HG02588 (cell line): ENCODE results near the gene SCLT1.

Experiments used
- ATAC-seq: cut with Tn5 transposase; IDR thresholded peaks from one replicate; pipeline ENCODE4 v1.9.1; 2021; ENCODE audit warnings: mild to moderate bottlenecking, moderate library complexity; ENCODE audit not compliant: unreplicated experiment

Gene SCLT1

DNA sequence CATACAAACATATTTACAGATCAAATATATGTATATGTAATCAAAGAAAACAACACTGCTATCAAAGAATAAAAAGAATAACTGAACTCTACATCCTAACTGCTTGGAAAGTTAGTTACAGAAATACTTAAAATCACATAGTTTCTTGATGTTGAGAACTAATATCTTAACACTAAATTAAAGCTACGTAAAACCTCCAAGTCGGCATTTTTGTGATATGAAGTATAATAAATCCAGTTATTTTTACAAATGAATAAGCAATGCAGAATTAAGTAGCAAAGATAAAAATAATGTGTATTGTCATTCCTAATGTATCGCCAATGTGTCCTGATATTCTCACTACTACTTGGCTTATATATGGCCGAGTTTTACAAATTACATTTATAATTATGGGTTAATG is 215.4 kb downstream of the SCLT1 start:
- no peak for ATAC-seq

GRCh38 chr4:128876200-128876599 is 217.1 kb downstream of the SCLT1 start:
- no peak for ATAC-seq

- no peak for ATAC-seq
These were observed 221.4 kb downstream of the SCLT1 start for GRCh38 chr4:128871948-128872347.

- no peak for ATAC-seq
These were observed 223.4 kb downstream of the SCLT1 start for GRCh38 chr4:128869776-128870509.

DNA sequence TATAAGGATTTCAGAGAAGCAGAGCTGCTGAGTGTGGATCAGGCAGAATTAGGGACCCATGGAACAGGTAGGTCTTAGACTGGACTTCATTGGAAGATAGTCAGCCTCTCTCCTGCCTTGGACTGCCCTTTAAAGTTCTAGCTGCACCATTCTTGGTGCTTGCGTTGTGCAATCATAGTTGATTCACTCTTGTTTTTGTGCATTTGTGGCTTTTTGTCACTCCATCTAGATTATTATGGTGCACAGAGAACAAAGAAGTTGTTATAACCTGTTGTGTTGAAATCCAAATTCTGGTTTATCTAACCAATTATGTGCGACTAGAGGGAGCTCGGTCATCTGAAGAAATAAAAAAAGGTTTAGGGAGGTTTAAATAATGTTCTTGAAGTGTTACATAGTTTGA is 224.6 kb downstream of the SCLT1 start:
- ATAC-seq, result no peak

GRCh38 chr4:128866691-128867090 is 226.6 kb downstream of the SCLT1 start:
- ATAC-seq, result no peak

DNA sequence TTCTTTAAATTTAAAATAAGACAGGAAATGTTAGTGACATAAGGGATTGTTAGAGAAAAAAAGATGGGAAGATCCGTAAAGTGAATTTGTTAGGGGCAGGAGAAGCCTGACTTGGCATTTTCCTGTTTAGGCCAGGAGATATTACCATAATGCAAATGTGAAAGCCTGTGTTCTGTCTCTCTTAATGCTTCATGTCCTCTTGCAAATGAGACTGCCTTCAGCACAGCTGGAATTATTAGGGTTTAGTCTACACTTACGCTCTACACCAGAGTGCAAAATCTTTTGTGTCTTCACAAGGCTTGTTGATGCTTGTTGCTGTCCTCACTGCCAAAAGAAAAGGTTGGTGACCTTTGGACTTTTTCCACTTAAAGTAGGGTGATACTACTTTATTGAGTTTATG is 227.1 kb downstream of the SCLT1 start:
- ATAC-seq, result no peak

GRCh38 chr4:128865132-128865531 is 228.2 kb downstream of the SCLT1 start:
- no peak for ATAC-seq

GRCh38 chr4:128863312-128864075 is 229.8 kb downstream of the SCLT1 start:
- ATAC-seq, result peak; percentile 1

DNA sequence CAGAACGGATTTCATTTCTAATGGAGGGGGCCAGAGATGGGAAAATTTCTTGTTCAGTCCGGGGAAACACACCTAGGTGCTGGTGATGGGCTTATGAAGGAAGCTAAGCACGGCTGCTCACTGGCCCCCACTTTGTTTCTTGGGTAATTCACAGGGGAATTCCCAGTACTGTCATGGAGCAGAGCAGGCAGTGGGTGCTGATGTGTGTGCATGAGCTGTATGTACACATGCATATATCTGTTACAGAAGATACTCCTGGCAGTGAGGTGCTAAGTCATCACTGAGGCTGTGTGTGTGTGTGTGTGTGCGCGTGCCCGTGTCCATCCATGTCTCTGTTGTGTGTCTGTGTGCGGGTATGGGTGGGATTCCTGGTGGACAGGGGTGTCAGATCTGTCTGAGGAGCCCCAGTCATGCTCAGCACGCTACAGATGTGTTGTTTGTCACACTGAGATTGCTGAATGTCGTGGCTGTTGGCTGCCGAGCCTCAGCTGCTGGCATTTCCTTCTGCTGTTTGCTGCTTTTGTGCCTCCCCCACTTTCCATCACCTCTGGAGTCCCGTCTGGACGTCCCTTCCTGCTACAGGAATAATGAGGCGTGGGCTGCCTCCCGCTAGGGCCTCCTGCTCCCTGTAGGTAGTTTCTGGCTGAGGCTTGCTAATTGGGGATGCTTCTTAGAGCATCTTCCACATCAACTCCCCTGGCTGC is 230.6 kb downstream of the SCLT1 start:
- peak; percentile 73 for ATAC-seq

GRCh38 chr4:128861856-128862518 is 231.4 kb downstream of the SCLT1 start:
- ATAC-seq, result peak; percentile 17

DNA sequence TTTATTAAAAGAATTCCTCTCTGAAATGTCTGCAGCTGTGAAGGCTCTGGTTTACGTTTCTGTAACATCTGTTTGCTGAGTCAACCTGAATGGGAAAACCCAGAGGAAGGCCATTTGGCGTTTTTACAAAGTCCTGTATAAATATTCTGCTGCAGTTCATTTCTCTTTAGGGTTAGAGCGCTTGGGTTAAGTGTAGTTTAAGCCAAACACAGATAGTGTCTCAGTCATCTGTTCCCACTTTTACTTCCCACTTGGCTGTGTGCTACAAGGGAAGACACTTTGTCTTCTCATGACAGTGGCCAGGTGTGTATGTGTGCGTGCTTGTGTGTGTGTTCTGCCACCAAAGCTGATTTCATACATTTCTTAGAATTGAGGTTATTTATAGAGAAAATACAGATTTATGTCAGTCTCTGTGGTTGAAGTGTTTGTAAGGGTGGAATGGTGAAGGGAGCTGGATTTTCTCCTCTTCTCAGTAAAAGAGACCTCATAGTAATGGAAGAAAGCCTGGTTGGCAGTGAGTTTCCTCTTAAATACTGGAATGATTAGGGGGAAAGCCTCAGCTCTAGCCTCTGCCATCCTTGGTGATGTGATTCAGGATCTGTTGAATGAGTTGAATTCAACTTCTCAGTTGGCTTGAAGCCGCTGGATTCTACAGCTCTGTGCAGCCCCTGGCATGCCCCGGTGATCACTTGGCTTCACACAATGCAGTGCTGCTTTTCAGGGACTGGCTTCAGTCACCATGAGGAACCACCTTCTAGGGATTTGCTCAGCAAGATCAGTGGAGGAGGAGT is 233.3 kb downstream of the SCLT1 start:
- no peak for ATAC-seq

DNA sequence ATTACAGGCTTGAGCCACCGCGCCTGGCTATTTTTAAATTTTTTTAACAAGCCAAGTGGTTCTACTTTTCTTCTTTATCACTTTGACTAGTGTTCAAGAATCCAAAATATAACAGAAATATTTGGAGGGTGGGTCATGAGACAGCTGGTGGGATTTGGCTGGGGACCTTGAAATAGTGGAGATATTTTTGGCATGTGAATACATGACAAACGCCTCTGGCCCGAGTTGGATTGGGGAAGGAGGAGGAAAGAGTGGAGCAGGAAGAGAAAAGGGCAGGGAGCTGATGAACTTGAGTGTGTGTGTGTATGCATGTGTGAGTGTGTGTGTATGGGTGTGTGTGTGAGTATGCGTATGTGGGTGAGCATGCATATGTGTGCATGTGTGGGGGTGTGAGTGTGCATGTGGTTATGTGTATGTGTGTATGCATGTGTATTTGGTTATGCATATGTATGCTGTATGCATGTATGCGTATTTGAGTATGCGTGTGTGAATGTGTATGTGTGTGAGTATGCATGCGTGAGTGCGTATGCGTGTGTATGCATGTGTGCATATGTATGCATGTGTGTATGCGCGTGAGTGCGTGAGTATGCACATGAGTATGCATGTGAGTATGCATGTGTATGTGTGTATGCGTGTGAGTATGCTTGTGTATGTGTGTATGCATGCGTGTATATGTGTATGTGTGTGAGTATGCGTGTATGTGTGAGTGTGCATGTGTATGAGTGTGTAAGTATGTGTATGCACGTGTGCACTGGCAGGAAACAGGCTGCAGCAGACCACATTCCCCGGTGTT is 234.3 kb downstream of the SCLT1 start:
- ATAC-seq, result no peak

DNA sequence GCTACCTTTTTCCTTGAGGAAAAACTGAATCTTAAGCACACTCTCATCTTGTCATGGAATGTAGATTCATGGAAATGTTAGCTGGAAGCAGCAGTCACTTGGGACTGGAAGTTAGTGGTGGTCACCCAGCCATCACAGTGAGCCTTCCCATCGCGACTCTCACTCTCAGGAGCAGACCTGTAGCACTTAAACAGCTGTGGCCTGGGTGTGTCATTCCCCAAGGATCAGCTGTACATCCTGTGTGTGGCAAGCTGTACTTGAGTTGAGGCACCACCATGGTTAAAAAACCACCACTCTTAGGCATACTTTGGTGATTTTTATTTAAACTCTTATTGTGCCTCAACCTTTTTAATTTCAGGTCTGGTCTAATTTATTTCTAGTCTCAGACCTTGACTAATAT is 237.1 kb downstream of the SCLT1 start:
- ATAC-seq, result no peak

DNA sequence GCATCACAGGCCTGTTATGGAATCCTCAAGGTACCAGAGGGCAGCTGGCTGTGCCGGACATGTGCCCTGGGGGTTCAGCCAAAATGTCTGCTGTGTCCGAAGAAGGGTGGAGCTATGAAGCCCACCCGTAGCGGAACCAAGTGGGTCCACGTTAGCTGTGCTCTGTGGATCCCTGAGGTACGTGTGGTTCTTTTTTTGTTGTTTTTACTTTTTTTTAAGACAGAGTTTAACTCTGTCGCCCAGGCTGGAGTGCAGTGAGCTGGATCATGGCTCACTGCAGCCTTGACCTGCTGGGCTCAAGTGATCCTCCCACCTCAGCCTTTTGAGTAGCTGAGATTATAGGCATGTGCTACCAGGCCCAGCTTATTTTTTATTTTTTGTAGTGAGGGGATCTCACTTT is 237.7 kb downstream of the SCLT1 start:
- no peak for ATAC-seq

GRCh38 chr4:128854433-128854832 is 238.9 kb downstream of the SCLT1 start:
- ATAC-seq, result peak; percentile 73

- no peak for ATAC-seq
These were observed 239.6 kb downstream of the SCLT1 start for GRCh38 chr4:128853741-128854140.

DNA sequence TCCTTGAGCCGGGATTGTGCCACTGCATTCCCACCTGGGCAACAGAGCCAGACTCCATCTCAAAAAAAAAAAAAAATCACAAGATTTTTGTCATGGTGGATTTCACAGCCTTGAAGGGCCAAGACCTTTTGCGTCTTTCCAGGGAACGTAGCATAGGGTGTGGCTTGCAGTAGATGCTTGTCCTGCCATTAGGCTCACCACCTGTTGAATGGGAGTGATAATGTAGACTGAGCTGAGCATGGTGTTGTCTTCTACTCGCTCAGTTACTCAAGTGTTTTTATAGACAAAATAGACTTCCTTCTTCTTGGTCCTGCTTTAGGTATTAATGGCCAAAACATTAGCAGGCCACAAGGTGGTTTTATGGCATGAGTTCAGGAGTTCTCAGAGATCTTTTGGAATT is 243.1 kb downstream of the SCLT1 start:
- ATAC-seq, result no peak

DNA sequence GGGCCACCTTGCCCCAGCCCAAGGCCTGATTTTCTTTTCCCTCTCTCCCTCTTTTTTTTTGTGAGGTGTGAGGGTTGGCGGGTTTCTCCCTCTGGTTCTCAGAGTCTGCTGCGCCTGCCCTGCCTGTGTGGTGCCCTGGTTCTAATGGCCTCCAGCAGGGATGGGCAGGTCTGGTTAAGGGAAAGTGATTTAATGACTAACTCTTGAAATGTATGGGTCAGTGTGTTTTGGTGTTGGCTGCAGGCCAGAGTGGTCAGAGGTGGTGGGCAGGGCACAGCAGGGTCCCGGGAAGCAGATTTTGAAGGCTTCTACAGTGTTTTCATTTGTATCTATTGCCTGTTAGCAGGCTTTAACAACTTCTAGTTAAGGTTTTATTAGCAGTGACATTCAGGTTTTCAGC is 244.9 kb downstream of the SCLT1 start:
- no peak for ATAC-seq
